ENCODE results near the gene ATF2. TPM values are rescaled to one million over a fixed set of nuclear protein-coding genes. Genes with fewer than 3 reads are reported as not detected.

The ATF2 gene
- total RNA-seq, 1 donor from 2014 or later, result 57.9 TPM

GRCh38 chr2:175025233-175025632, 142.8 kb downstream of the ATF2 start:
- DNase-seq (ENCODE audit: low spot score), result no peak

- DNase-seq (ENCODE audit: low spot score), result no peak
These were observed 145.1 kb downstream of the ATF2 start for GRCh38 chr2:175022923-175023322.

Other genes with a start within 250 kb of the ATF2 start
- 15.3 TPM for gene CHN1, start 162.8 kb downstream of the ATF2 start, total RNA-seq
- gene ATP5MC3, start 13.5 kb upstream of the ATF2 start, total RNA-seq, result 189 TPM